Sigmoid colon (tissue), 4 donors: ENCODE data around the gene PPP4R3B.
"Not testable (repeated sequence)": the region's sequence is repeated elsewhere in the genome, so short reads cannot be mapped to it uniquely, and the experiment has no call there.

Source experiments
- CTCF ChIP-seq, 4 experiments: fragments of 450-650 bp in 3 of 4; fragments of 200-600 bp in 1 of 4; IDR thresholded peaks; one replicate each; pipeline ENCODE4 v1.5.1; 2016 to 2019; ENCODE audit warnings: antibody characterized with exemption in 4 of 4, mild to moderate bottlenecking in 3 of 4, moderate library complexity in 2 of 4
- EP300 ChIP-seq, 4 donors: sonication (generic); formaldehyde crosslinking; IDR thresholded peaks; one replicate each; pipeline ENCODE4 v1.6.1; 2017; ENCODE audit warnings: antibody characterized with exemption in 4 of 4
- POLR2A ChIP-seq, 2 donors: fragments of 450-650 bp; IDR thresholded peaks; one replicate each; pipeline ENCODE4 v1.6.1; 2016; ENCODE audit warnings: antibody characterized with exemption in 2 of 2, mild to moderate bottlenecking in 2 of 2, moderate library complexity in 2 of 2

- TF ChIP-seq CTCF, POLR2A, EP300 (IDR thresholded peaks at IDR 0.05): not testable (repeated sequence)
Measured at GRCh38 chr2:55569002-55569401, 48.4 kb downstream of the PPP4R3B start.
